Fibroblast of lung (primary cell): ENCODE data around the gene TOR1B.

Experiments used
- EZH2 ChIP-seq: IDR thresholded peaks from 2 replicates; pipeline ENCODE4 v1.5.1; 2012; ENCODE audit warnings: low read length, control low read depth, mild to moderate bottlenecking; ENCODE audit errors: missing control alignments
- TF ChIP-seq, protein P1 (sequence below), 2 donors: IDR thresholded peaks in 1 of 2; conservative IDR thresholded peaks in 1 of 2; 1 replicate in 1 of 2; 2 replicates in 1 of 2; pipeline ENCODE4 v1.5.1; 2011 to 2012; ENCODE audit warnings: low read length in 2 of 2, control low read depth in 1 of 2, inconsistent platforms in 1 of 2, low read depth in 1 of 2, mild to moderate bottlenecking in 1 of 2

DNA sequence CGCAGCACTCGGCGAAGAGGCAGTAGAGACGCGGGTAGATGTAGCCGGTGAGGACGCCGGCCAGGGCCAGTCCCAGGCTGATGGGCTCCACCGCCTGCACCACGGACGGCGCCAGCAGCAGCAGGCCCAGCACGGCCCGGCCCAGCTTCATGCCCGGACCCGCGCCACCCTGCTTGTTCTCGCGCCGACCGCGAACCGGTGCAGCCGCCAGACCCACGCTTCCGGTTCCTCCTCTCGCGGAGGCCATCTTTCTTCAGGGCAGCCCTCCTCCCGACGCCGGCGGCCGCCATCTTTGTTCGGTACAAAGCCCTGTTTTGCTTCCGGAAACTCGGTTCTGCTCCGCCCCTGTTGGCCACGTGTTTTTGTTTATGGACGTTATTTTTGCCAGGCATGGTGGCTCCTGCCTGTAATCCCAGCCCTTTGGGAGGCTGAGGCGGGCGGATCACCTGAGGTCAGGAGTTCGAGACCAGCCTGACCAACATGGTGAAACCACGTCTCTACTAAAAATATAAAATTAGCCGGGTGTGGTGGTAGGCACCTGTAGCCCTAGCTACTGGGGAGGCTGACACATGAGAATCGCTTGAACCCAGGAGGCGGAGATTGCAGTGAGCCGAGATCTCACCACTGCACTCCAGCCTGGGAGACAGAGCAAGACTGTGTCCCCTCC lies 21.1 kb downstream of the TOR1B start, which contains the start of gene TOR1A:
- TF ChIP-seq, protein P1, sequence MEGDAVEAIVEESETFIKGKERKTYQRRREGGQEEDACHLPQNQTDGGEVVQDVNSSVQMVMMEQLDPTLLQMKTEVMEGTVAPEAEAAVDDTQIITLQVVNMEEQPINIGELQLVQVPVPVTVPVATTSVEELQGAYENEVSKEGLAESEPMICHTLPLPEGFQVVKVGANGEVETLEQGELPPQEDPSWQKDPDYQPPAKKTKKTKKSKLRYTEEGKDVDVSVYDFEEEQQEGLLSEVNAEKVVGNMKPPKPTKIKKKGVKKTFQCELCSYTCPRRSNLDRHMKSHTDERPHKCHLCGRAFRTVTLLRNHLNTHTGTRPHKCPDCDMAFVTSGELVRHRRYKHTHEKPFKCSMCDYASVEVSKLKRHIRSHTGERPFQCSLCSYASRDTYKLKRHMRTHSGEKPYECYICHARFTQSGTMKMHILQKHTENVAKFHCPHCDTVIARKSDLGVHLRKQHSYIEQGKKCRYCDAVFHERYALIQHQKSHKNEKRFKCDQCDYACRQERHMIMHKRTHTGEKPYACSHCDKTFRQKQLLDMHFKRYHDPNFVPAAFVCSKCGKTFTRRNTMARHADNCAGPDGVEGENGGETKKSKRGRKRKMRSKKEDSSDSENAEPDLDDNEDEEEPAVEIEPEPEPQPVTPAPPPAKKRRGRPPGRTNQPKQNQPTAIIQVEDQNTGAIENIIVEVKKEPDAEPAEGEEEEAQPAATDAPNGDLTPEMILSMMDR (conservative IDR thresholded peaks at IDR 0.05 in 1 of 2, IDR thresholded peaks at IDR 0.05 in 1 of 2; ENCODE audit: low read depth in 1 of 2, low read length in 2 of 2): no peak
- TF ChIP-seq EZH2: no peak
